Effector memory CD8-positive, alpha-beta T cell (primary cell): ENCODE measurements around the gene RBMS1.

Source experiments
- ATAC-seq: fragments of 150-1000 bp; cut with Tn5 transposase; replicated peaks from 2 replicates; pipeline ENCODE4 v1.10.0; 2021; ENCODE audit warnings: mild to moderate bottlenecking, moderate library complexity
- DNase-seq, 3 experiments: peaks; one replicate each; pipeline ENCODE4 v3.0.0; 2021
- H3K27ac Mint-ChIP-seq, 2 donors: one replicate each; pipeline ENCODE4 v1.8.0; 2022; ENCODE audit warnings: mild to moderate bottlenecking in 2 of 2, mixed read lengths in 2 of 2, moderate library complexity in 2 of 2
- H3K27me3 Mint-ChIP-seq, 2 donors: one replicate each; pipeline ENCODE4 v1.8.0; 2022; ENCODE audit warnings: mixed read lengths in 2 of 2
- H3K36me3 Mint-ChIP-seq: one replicate; pipeline ENCODE4 v1.8.0; 2022; ENCODE audit warnings: mild to moderate bottlenecking, moderate library complexity, mixed read lengths; ENCODE audit not compliant: insufficient read depth
- H3K4me1 Mint-ChIP-seq, 2 donors: one replicate each; pipeline ENCODE4 v1.8.0; 2022; ENCODE audit warnings: low read depth in 2 of 2, mixed read lengths in 2 of 2
- H3K4me3 Mint-ChIP-seq, 2 donors: one replicate each; pipeline ENCODE4 v1.8.0; 2022; ENCODE audit warnings: mild to moderate bottlenecking in 2 of 2, mixed read lengths in 2 of 2, moderate library complexity in 2 of 2
- H3K9me3 Mint-ChIP-seq, 2 donors: one replicate each; pipeline ENCODE4 v1.8.0; 2022; ENCODE audit warnings: mixed read lengths in 2 of 2

The RBMS1 gene

GRCh38 chr2:160257041-160257742 lies 236.4 kb downstream of the RBMS1 start:
- Mint-ChIP-seq H3K36me3 (no peaks in the 10 kb centered on the region), H3K9me3 (no peaks in the 10 kb centered on the region), H3K4me1 (no peaks in the 10 kb centered on the region), H3K27me3 (peaks cover 6 to 16% of the 10 kb centered on the region in 2 donors), H3K4me3 (no peak overlapping the region), H3K27ac (no peak overlapping the region)
- DNase-seq, result no peak
- no peak for ATAC-seq

- Mint-ChIP-seq H3K27me3 (peaks cover 6 to 16% of the 10 kb centered on the region in 2 donors), H3K27ac (no peak overlapping the region), H3K4me1 (no peaks in the 10 kb centered on the region), H3K9me3 (no peaks in the 10 kb centered on the region), H3K36me3 (no peaks in the 10 kb centered on the region), H3K4me3 (no peak overlapping the region)
- no peak for ATAC-seq
- no peak for DNase-seq
These were observed 237.1 kb downstream of the RBMS1 start for GRCh38 chr2:160256507-160256906.

GRCh38 chr2:160255408-160255807 lies 238.2 kb downstream of the RBMS1 start:
- ATAC-seq (no peak), DNase-seq (no peak)
- no peak overlapping the region for H3K27ac Mint-ChIP-seq
- no peak overlapping the region for H3K4me3 Mint-ChIP-seq
- peaks cover 6 to 16% of the 10 kb centered on the region in 2 donors for H3K27me3 Mint-ChIP-seq
- H3K4me1 Mint-ChIP-seq, result no peaks in the 10 kb centered on the region
- H3K9me3 Mint-ChIP-seq, result no peaks in the 10 kb centered on the region
- H3K36me3 Mint-ChIP-seq, result no peaks in the 10 kb centered on the region

- Mint-ChIP-seq H3K36me3 (no peaks in the 10 kb centered on the region), H3K4me3 (no peak overlapping the region), H3K27ac (peak overlapping the region in 1 of 2 donors; percentile 26), H3K9me3 (no peaks in the 10 kb centered on the region), H3K4me1 (no peaks in the 10 kb centered on the region), H3K27me3 (peaks cover 6 to 16% of the 10 kb centered on the region in 2 donors)
- no peak for DNase-seq
- ATAC-seq, result no peak
These were observed 239.3 kb downstream of the RBMS1 start for GRCh38 chr2:160254189-160254762.

- no peak for ATAC-seq
- no peak overlapping the region for H3K4me3 Mint-ChIP-seq
- no peak overlapping the region for H3K27ac Mint-ChIP-seq
- no peaks in the 10 kb centered on the region for H3K36me3 Mint-ChIP-seq
- peaks cover 6 to 16% of the 10 kb centered on the region in 2 donors for H3K27me3 Mint-ChIP-seq
- no peaks in the 10 kb centered on the region for H3K4me1 Mint-ChIP-seq
- no peaks in the 10 kb centered on the region for H3K9me3 Mint-ChIP-seq
- no peak for DNase-seq
These were observed 240.0 kb downstream of the RBMS1 start for GRCh38 chr2:160253440-160254188.

- no peaks in the 10 kb centered on the region for H3K36me3 Mint-ChIP-seq
- H3K4me1 Mint-ChIP-seq, result no peaks in the 10 kb centered on the region
- H3K9me3 Mint-ChIP-seq, result no peaks in the 10 kb centered on the region
- no peak overlapping the region for H3K4me3 Mint-ChIP-seq
- H3K27me3 Mint-ChIP-seq, result peaks cover 6 to 9% of the 10 kb centered on the region in 2 donors
- DNase-seq (no peak), ATAC-seq (no peak)
- H3K27ac Mint-ChIP-seq, result no peak overlapping the region
These were observed 240.7 kb downstream of the RBMS1 start for GRCh38 chr2:160252900-160253299.

- H3K9me3 Mint-ChIP-seq, result no peaks in the 10 kb centered on the region
- H3K27me3 Mint-ChIP-seq, result peaks cover 6 to 9% of the 10 kb centered on the region in 2 donors
- ATAC-seq (no peak), DNase-seq (no peak)
- H3K27ac Mint-ChIP-seq, result no peak overlapping the region
- H3K4me1 Mint-ChIP-seq, result no peaks in the 10 kb centered on the region
- no peaks in the 10 kb centered on the region for H3K36me3 Mint-ChIP-seq
- H3K4me3 Mint-ChIP-seq, result no peak overlapping the region
These were observed 241.2 kb downstream of the RBMS1 start for GRCh38 chr2:160252278-160252887.

GRCh38 chr2:160251569-160251968 lies 242.0 kb downstream of the RBMS1 start:
- ATAC-seq (no peak), DNase-seq (no peak)
- Mint-ChIP-seq H3K27ac (no peak overlapping the region), H3K4me3 (no peak overlapping the region), H3K27me3 (peaks cover 6 to 9% of the 10 kb centered on the region in 2 donors), H3K36me3 (no peaks in the 10 kb centered on the region), H3K9me3 (no peaks in the 10 kb centered on the region), H3K4me1 (no peaks in the 10 kb centered on the region)

- Mint-ChIP-seq H3K27me3 (peaks cover 6 to 9% of the 10 kb centered on the region in 2 donors), H3K36me3 (no peaks in the 10 kb centered on the region), H3K4me3 (no peak overlapping the region), H3K4me1 (no peaks in the 10 kb centered on the region), H3K9me3 (no peaks in the 10 kb centered on the region), H3K27ac (no peak overlapping the region)
- no peak for ATAC-seq
- no peak for DNase-seq
These were observed 243.7 kb downstream of the RBMS1 start for GRCh38 chr2:160249876-160250275.

GRCh38 chr2:160247296-160248035 lies 246.1 kb downstream of the RBMS1 start:
- Mint-ChIP-seq H3K4me1 (no peaks in the 10 kb centered on the region), H3K9me3 (no peaks in the 10 kb centered on the region), H3K27me3 (no peaks in the 10 kb centered on the region), H3K27ac (no peak overlapping the region), H3K4me3 (no peak overlapping the region), H3K36me3 (no peaks in the 10 kb centered on the region)
- DNase-seq (no peak), ATAC-seq (no peak)

GRCh38 chr2:160246356-160246755 lies 247.3 kb downstream of the RBMS1 start:
- Mint-ChIP-seq H3K4me3 (no peak overlapping the region), H3K27ac (no peak overlapping the region), H3K27me3 (no peaks in the 10 kb centered on the region), H3K9me3 (no peaks in the 10 kb centered on the region), H3K4me1 (no peaks in the 10 kb centered on the region), H3K36me3 (no peaks in the 10 kb centered on the region)
- DNase-seq (no peak), ATAC-seq (no peak)

GRCh38 chr2:160245614-160246155 lies 247.9 kb downstream of the RBMS1 start:
- no peak for ATAC-seq
- no peaks in the 10 kb centered on the region for H3K36me3 Mint-ChIP-seq
- no peaks in the 10 kb centered on the region for H3K27me3 Mint-ChIP-seq
- H3K4me1 Mint-ChIP-seq, result no peaks in the 10 kb centered on the region
- DNase-seq, result no peak
- no peaks in the 10 kb centered on the region for H3K9me3 Mint-ChIP-seq
- H3K4me3 Mint-ChIP-seq, result no peak overlapping the region
- H3K27ac Mint-ChIP-seq, result no peak overlapping the region
